ENCODE results near the gene SPA17. TPM values are rescaled to one million over a fixed set of nuclear protein-coding genes. Genes with fewer than 3 reads are reported as not detected.

The SPA17 gene
- total and polyA plus RNA-seq, 9 of the 15 experiments (the other 6 are each of a cell fraction or from before 2014, with no cell fraction given), result 6.0 to 19.5 (median 12.6) TPM

DNA sequence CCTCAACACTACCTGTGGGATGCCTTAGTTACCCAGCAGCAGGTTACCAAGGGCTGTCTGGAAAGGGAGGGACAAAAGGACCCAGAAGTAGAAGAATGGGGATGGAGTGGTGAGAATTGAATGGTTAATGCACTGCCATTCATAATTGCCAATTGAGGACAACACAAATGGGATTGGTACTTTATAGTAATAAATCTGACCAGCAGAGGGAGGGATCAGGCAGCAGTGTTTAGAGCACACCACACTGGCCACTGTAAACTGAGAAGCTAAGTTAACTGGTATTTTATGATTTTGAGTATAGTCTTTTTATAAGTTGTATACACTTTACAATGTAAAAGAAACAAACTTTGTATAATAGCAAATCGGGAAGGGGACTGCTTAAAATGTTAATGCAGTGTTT lies 40.3 kb upstream of the SPA17 start:
- ATAC-seq, result peak; percentile 70
- 0 out of 4 replicates have a peak, but pooled peaks of 1 of the 2 experiments have one; percentile 8 for TF ChIP-seq RAD21 (CRISPR knock-in tag; conservative IDR thresholded peaks at IDR 0.05 in 1 of 2, IDR thresholded peaks at IDR 0.05 in 1 of 2)
- no peak for TF ChIP-seq NUFIP1 (IDR thresholded peaks at IDR 0.05; ENCODE audit: partially characterized antibody)
- TF ChIP-seq, protein P1, sequence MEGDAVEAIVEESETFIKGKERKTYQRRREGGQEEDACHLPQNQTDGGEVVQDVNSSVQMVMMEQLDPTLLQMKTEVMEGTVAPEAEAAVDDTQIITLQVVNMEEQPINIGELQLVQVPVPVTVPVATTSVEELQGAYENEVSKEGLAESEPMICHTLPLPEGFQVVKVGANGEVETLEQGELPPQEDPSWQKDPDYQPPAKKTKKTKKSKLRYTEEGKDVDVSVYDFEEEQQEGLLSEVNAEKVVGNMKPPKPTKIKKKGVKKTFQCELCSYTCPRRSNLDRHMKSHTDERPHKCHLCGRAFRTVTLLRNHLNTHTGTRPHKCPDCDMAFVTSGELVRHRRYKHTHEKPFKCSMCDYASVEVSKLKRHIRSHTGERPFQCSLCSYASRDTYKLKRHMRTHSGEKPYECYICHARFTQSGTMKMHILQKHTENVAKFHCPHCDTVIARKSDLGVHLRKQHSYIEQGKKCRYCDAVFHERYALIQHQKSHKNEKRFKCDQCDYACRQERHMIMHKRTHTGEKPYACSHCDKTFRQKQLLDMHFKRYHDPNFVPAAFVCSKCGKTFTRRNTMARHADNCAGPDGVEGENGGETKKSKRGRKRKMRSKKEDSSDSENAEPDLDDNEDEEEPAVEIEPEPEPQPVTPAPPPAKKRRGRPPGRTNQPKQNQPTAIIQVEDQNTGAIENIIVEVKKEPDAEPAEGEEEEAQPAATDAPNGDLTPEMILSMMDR (IDR thresholded peaks at IDR 0.05 in 2 of 3, conservative IDR thresholded peaks at IDR 0.05 in 1 of 3; ENCODE audit: insufficient read depth in 2 of 3, low read depth in 1 of 3, low read length in 3 of 3), result peak; percentile 26 to 48 (median 40); a peak in 3 of 6 replicates
- Histone ChIP-seq H3K9ac (ENCODE audit: insufficient read depth in 1 of 2, low read depth in 2 of 2, low read length in 2 of 2) (no peak overlapping the region), H2AFZ (ENCODE audit: low read depth, low read length) (no peak overlapping the region), H3K79me2 (ENCODE audit: control insufficient read depth, insufficient read depth, low read length) (no peaks in the 10 kb centered on the region), H3K9me3 (replicated peaks; ENCODE audit: control insufficient read depth, insufficient read depth, low read depth, low read length) (no peaks in the 10 kb centered on the region), H3K4me1 (replicated peaks in 1 of 2; ENCODE audit: control insufficient read depth in 2 of 2, insufficient read depth in 2 of 2, low read length in 2 of 2) (peaks cover 0 to 3% of the 10 kb centered on the region in 2 experiments; a peak in 2 of 5 replicates), H3K4me2 (ENCODE audit: insufficient read depth, low read length) (no peak overlapping the region), H3K27me3 (ENCODE audit: control insufficient read depth in 2 of 2, insufficient read depth in 2 of 2, low read length in 2 of 2) (no peaks in the 10 kb centered on the region), H3K27ac (ENCODE audit: extremely low read depth, low read depth, low read length) (no peak overlapping the region), H4K20me1 (replicated peaks; ENCODE audit: control insufficient read depth, insufficient read depth, low read length) (no peaks in the 10 kb centered on the region), H3K9me1 (ENCODE audit: control insufficient read depth, insufficient read depth, low read length) (no peaks in the 10 kb centered on the region), H3K4me3 (no peak overlapping the region), H3K36me3 (ENCODE audit: control insufficient read depth, insufficient read depth, low read length) (peaks cover 83% of the 10 kb centered on the region)
- DNase-seq (ENCODE audit: extremely low read depth in 1 of 4, low spot score in 3 of 4), result peak in 2 of 4 experiments; percentile 32 to 39
- 68% methylated on average over 1 of the region's 1 CpG for WGBS (ENCODE audit: insufficient coverage, low coverage, missing lambda C conversion rate)
- no peak for FAIRE-seq
- BruUV-seq (replicated peaks), result no TSS peak
- ChIA-PET CTCF (ENCODE audit: low intra/inter-chr PET ratio) (no interaction called here), POLR2A (interaction anchor here (1.1 to 1.9 kb wide), 2 partner anchors 10 to 15 kb away, joined by 3 to 7 read pairs; partner anchors contain the start of gene TBRG1)
- intact Hi-C loops (cut with micrococcal nuclease) (no loop called here), in situ Hi-C loops (cut with MboI) (no loop called here)

All from K562 (cell line).